Ishikawa (cell line): ENCODE data around the gene ARHGEF7.

Experiments used
- FOXM1 ChIP-seq: IDR thresholded peaks from 2 replicates; pipeline ENCODE4 v1.6.1; 2012; ENCODE audit warnings: low read depth, borderline replicate concordance
- RAD21 ChIP-seq: IDR thresholded peaks from 2 replicates; pipeline ENCODE4 v1.6.1; 2012; ENCODE audit warnings: low read depth
- YY1 ChIP-seq: IDR thresholded peaks from 2 replicates; pipeline ENCODE4 v1.6.1; 2012; ENCODE audit warnings: low read depth

DNA sequence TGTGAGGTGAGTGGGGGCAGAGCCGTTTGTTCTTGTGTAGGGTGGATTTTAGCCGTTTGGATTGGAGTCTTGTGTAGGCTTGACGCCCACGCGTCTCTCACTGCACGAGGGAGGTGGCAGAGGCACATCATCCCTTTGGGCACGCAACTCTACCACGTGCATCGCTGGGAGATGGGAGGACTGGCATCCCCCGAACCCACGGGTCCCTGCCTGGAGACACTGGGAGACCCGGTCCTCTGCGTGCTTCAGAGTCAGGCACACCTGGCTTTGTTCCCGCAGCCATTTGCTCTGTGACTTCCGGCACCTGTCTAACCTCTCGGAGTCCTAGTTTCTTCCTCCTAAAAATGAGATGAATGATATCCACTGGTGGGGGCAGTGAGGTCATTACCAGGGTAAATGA is 6.4 kb downstream of the ARHGEF7 start:
- TF ChIP-seq YY1 (no peak), RAD21 (no peak), FOXM1 (no peak)
